Amygdala (tissue), 56 donors: ENCODE results near the gene DPT.

Source experiments
- DNase-seq, 56 donors: peaks; one replicate each; lab custom pipeline; 2025; lab: John Stamatoyannopoulos, UW

DPT gene

GRCh38 chr1:168706391-168706992 is 22.5 kb downstream of the DPT start:
- DNase-seq, result no peak

GRCh38 chr1:168700575-168701268 is 28.3 kb downstream of the DPT start:
- no peak for DNase-seq

- DNase-seq, result no peak
Measured at GRCh38 chr1:168698453-168698852, 30.6 kb downstream of the DPT start.

- no peak for DNase-seq
Measured at GRCh38 chr1:168697356-168698126, 31.5 kb downstream of the DPT start.

GRCh38 chr1:168696125-168696760 is 32.8 kb downstream of the DPT start:
- no peak for DNase-seq

- DNase-seq, result no peak
Measured at GRCh38 chr1:168693872-168694238, 35.2 kb downstream of the DPT start.

- no peak for DNase-seq
Measured at GRCh38 chr1:168693197-168693871, 35.7 kb downstream of the DPT start.

- no peak for DNase-seq
Measured at GRCh38 chr1:168692472-168692871, 36.5 kb downstream of the DPT start.

- DNase-seq, result no peak
Measured at GRCh38 chr1:168691541-168691940, 37.5 kb downstream of the DPT start.

- DNase-seq, result no peak
Measured at GRCh38 chr1:168689726-168690602, 39.0 kb downstream of the DPT start.

- no peak for DNase-seq
Measured at GRCh38 chr1:168689327-168689657, 39.7 kb downstream of the DPT start.

GRCh38 chr1:168688644-168689326 is 40.2 kb downstream of the DPT start:
- peak in 5 of 56 donors; percentile 6 to 47 (median 18) for DNase-seq

GRCh38 chr1:168687816-168688215 is 41.2 kb downstream of the DPT start:
- no peak for DNase-seq

GRCh38 chr1:168686666-168687065 is 42.3 kb downstream of the DPT start:
- DNase-seq, result no peak

- no peak for DNase-seq
Measured at GRCh38 chr1:168683871-168684270, 45.1 kb downstream of the DPT start.

- DNase-seq, result no peak
Measured at GRCh38 chr1:168676861-168677260, 52.1 kb downstream of the DPT start.

GRCh38 chr1:168676029-168676812 is 52.8 kb downstream of the DPT start:
- peak in 1 of 56 donors; percentile 6 for DNase-seq

GRCh38 chr1:168673974-168674683 is 54.9 kb downstream of the DPT start:
- peak in 11 of 56 donors; percentile 2 to 54 (median 27) for DNase-seq
